ENCODE data around the gene ATXN1.

The ATXN1 gene

DNA sequence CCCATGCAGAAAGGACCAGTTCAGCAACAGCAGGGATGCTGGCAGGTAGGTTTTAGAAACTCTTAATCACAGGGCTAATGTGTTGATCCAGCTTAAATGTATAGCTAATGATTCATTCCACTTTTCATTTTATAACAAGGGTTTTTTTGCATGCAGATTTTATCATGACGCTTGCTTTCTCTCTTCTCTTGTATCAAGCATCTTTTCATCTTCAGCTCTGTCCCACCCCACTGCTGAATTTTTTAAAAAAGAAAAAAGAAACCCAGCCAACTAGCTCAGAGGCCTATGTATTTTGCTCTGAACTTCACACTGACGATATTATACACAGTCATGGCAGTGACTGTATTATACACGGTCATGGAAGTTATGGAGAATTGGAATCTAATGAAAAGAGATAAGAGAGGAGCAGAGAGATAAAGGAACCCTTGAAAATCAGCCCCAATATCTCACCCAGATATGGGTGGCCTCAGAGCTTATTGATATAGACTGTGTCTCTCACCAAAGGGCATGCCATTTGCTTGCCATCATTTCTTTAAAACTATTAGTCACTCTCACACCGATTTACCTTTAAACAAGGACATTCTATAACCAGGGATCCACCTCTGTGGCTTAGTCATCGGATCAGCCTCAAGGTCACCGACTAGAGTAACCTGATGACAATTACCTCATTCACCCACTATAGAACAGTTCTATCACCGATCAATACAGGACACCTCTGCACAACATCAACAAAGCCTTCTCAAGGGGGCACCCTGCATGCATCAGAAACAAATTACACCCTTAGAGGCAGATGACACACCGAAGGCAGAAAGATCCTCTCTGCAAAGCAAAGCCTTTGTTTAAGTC is 222.0 kb downstream of the ATXN1 start:
- no peak for DNase-seq (ENCODE audit: low read depth, low spot score)
- no peaks in the 10 kb centered on the region for H3K4me1 ChIP-seq (ENCODE audit: control insufficient read depth, insufficient read depth, low read length)
- WGBS (ENCODE audit: insufficient coverage, insufficient read length): no CpG with 5 or more reads among the region's 8 CpGs
- H3K36me3 ChIP-seq (ENCODE audit: control insufficient read depth, insufficient read depth, low read length): no peaks in the 10 kb centered on the region
- no peaks in the 10 kb centered on the region for H3K9me3 ChIP-seq (ENCODE audit: control insufficient read depth, insufficient read depth, low read length)
- H3K4me3 ChIP-seq (ENCODE audit: low read length): no peak overlapping the region
- H3K27me3 ChIP-seq (ENCODE audit: control insufficient read depth, insufficient read depth, low read length): no peaks in the 10 kb centered on the region
- H3K27ac ChIP-seq (ENCODE audit: low read length): no peak overlapping the region

DNA sequence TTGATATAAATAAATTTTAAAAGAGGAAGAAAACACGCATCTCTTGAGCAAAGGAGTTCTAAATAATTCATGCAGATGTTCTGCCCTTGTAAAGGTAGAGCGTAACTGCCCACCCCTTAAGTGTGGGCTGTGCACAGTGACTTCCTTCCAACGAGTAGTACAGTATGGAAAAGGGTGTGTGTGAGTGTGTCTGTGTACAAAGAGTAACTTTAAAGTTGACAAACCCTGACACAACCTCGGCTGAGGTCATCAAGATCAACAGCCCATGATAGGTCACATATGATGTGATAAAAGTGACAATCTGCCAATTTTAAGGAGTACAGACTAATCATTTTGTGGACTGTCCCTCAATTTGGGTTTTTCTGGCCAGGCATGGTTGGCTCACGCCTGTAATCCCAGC is 225.7 kb downstream of the ATXN1 start:
- no peak for DNase-seq (ENCODE audit: low read depth, low spot score)
- Histone ChIP-seq H3K4me3 (ENCODE audit: low read length) (no peak overlapping the region), H3K27ac (ENCODE audit: low read length) (no peak overlapping the region), H3K36me3 (ENCODE audit: control insufficient read depth, insufficient read depth, low read length) (no peaks in the 10 kb centered on the region), H3K4me1 (ENCODE audit: control insufficient read depth, insufficient read depth, low read length) (no peaks in the 10 kb centered on the region), H3K27me3 (ENCODE audit: control insufficient read depth, insufficient read depth, low read length) (no peaks in the 10 kb centered on the region), H3K9me3 (ENCODE audit: control insufficient read depth, insufficient read depth, low read length) (no peaks in the 10 kb centered on the region)
- no CpG with 5 or more reads among the region's 5 CpGs for WGBS (ENCODE audit: insufficient coverage, insufficient read length)

DNA sequence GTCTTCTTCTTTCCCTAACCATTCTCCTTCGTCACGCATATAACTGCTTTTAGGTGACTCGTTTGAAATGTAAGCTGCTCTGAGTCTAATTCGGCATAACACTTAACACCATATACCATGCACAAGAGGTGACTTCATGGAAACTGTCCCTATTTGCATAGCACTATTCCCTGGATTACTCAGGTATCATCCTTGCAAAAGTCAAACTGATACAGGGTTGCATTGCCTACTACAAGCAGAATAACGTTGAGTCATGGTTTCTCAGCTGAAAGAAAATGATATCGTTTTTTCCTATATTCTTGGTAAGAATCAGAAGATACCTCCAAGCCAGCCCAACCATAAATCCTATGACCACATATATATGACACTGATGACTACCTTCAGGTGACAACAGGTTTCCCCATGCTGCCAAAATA is 227.5 kb downstream of the ATXN1 start:
- no CpG with 5 or more reads among the region's 6 CpGs for WGBS (ENCODE audit: insufficient coverage, insufficient read length)
- Histone ChIP-seq H3K4me3 (ENCODE audit: low read length) (no peak overlapping the region), H3K36me3 (ENCODE audit: control insufficient read depth, insufficient read depth, low read length) (no peaks in the 10 kb centered on the region), H3K9me3 (ENCODE audit: control insufficient read depth, insufficient read depth, low read length) (no peaks in the 10 kb centered on the region), H3K4me1 (ENCODE audit: control insufficient read depth, insufficient read depth, low read length) (no peaks in the 10 kb centered on the region), H3K27me3 (ENCODE audit: control insufficient read depth, insufficient read depth, low read length) (no peaks in the 10 kb centered on the region), H3K27ac (ENCODE audit: low read length) (no peak overlapping the region)
- no peak for DNase-seq (ENCODE audit: low read depth, low spot score)

DNA sequence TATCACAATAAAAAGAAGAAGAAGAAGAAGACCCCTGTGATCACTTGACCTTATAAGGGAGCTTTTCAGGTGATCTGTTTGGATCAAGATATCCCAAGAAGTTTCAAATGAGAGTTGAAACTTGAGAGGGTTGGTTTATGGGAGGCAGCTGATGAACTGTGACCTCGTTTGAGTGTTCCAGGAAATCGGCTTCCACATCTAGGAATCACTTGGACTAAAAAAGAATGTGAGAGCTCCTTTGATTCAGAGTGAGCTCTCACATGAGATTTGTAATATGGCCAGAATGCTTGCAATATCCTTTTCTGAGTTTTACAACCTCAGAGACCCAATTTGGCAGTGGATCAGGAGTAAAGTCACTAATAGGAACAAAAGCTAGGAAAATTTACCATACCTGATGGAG is 228.1 kb downstream of the ATXN1 start:
- no peaks in the 10 kb centered on the region for H3K36me3 ChIP-seq (ENCODE audit: control insufficient read depth, insufficient read depth, low read length)
- H3K4me3 ChIP-seq (ENCODE audit: low read length): no peak overlapping the region
- no peaks in the 10 kb centered on the region for H3K4me1 ChIP-seq (ENCODE audit: control insufficient read depth, insufficient read depth, low read length)
- DNase-seq (ENCODE audit: low read depth, low spot score): no peak
- no peaks in the 10 kb centered on the region for H3K27me3 ChIP-seq (ENCODE audit: control insufficient read depth, insufficient read depth, low read length)
- no peak overlapping the region for H3K27ac ChIP-seq (ENCODE audit: low read length)
- no CpG with 5 or more reads among the region's 2 CpGs for WGBS (ENCODE audit: insufficient coverage, insufficient read length)
- H3K9me3 ChIP-seq (ENCODE audit: control insufficient read depth, insufficient read depth, low read length): no peaks in the 10 kb centered on the region

DNA sequence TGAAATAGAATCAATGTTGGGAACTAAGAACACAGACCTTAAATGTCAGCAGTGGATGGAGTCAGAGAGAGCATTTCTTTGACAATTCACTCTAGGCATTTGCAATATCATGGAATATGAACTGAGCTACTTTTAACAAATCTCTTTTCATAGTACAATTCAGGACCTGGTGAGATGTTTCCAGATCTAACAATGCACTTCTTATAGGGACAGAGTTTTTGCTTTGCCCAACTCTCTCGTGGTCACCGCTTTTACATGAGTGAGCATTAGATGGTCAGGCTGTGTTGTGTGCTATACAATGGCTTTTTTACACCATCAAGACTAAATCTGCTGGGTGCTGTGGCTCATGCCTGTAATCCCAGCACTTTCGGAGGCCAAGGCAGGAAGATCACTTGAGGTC is 233.6 kb downstream of the ATXN1 start:
- no CpG with 5 or more reads among the region's 3 CpGs for WGBS (ENCODE audit: insufficient coverage, insufficient read length)
- H3K27ac ChIP-seq (ENCODE audit: low read length): no peak overlapping the region
- no peaks in the 10 kb centered on the region for H3K36me3 ChIP-seq (ENCODE audit: control insufficient read depth, insufficient read depth, low read length)
- no peak overlapping the region for H3K4me3 ChIP-seq (ENCODE audit: low read length)
- DNase-seq (ENCODE audit: low read depth, low spot score): no peak
- H3K27me3 ChIP-seq (ENCODE audit: control insufficient read depth, insufficient read depth, low read length): no peaks in the 10 kb centered on the region
- H3K9me3 ChIP-seq (ENCODE audit: control insufficient read depth, insufficient read depth, low read length): no peaks in the 10 kb centered on the region
- H3K4me1 ChIP-seq (ENCODE audit: control insufficient read depth, insufficient read depth, low read length): no peaks in the 10 kb centered on the region

DNA sequence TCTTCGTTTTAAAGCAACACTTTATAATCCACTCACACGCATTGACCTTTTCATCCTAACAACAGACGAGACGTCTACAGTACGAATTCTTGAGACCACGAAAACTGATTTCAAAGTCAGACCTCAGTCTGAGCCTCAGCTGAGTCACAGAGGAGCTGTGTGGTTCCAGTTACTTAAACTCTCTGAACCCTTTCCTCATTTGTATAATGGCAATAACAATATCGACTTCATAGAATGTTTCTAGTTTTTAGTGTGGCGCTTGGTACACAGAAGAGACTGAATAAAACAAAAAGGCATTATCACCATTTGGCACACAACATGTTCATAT is 236.9 kb downstream of the ATXN1 start:
- Histone ChIP-seq H3K4me1 (ENCODE audit: control insufficient read depth, insufficient read depth, low read length) (no peaks in the 10 kb centered on the region), H3K27me3 (ENCODE audit: control insufficient read depth, insufficient read depth, low read length) (no peaks in the 10 kb centered on the region), H3K4me3 (ENCODE audit: low read length) (no peak overlapping the region), H3K27ac (ENCODE audit: low read length) (no peak overlapping the region), H3K36me3 (ENCODE audit: control insufficient read depth, insufficient read depth, low read length) (no peaks in the 10 kb centered on the region), H3K9me3 (ENCODE audit: control insufficient read depth, insufficient read depth, low read length) (no peaks in the 10 kb centered on the region)
- DNase-seq (ENCODE audit: low read depth, low spot score): no peak
- no CpG with 5 or more reads among the region's 8 CpGs for WGBS (ENCODE audit: insufficient coverage, insufficient read length)

DNA sequence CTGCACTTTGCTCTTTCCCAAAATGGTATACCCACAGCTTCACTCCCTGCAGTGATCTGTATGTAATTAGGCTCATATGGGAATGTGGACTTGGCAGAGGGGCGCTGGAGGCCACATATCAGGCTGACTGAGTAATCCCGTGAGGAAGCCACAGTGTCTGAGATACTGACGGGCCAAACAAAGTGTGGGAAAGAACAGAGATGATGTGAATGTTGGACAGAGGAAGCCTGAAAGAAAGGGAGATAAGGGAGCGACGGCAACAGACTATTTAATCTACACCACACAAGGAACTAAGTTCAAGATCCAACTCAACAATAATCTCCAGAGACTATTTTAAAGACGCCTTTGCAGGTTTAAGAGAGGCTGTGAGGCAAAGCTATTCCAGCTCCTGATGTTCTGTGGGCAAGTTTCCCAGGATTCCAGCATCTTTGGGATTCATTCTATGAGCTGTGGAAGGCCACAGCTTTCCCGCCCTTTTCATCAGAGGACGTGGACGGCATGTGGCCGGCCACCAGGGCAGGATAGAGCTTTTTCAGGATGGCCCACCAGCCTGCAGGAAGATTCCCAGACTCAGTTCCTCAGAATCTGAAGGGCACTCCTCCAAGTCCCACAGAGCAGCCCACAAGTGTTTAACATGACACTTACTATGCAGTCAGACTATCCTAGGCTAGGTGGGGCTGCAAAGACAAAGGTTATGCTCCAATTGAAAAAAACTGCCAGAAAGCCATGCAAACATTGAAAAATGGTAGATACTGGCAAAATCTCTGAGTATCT is 237.5 kb downstream of the ATXN1 start:
- H3K4me1 ChIP-seq (ENCODE audit: control insufficient read depth, insufficient read depth, low read length): no peaks in the 10 kb centered on the region
- no peaks in the 10 kb centered on the region for H3K27me3 ChIP-seq (ENCODE audit: control insufficient read depth, insufficient read depth, low read length)
- no CpG with 5 or more reads among the region's 10 CpGs for WGBS (ENCODE audit: insufficient coverage, insufficient read length)
- H3K4me3 ChIP-seq (ENCODE audit: low read length): no peak overlapping the region
- H3K27ac ChIP-seq (ENCODE audit: low read length): no peak overlapping the region
- H3K36me3 ChIP-seq (ENCODE audit: control insufficient read depth, insufficient read depth, low read length): no peaks in the 10 kb centered on the region
- DNase-seq (ENCODE audit: low read depth, low spot score): no peak
- H3K9me3 ChIP-seq (ENCODE audit: control insufficient read depth, insufficient read depth, low read length): no peaks in the 10 kb centered on the region

DNA sequence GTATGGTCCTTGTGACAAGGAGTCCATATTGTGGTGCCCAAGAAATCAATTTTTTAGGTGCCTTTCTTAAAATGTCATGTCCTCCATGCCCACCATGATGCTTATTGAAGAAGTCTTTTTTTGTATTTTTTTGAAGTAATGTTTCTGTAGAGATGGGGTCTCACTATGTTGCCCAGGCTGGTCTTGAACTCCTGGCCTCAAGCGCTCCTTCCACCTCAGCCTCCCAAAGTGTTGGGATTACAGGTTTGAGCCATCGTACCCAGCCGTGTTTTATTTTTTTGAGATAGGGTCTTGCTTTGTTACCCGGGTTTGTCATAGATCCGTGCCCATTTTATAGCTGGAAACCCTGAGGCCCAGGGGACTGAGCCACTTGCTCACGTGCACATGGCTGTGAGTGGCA is 238.3 kb downstream of the ATXN1 start:
- no CpG with 5 or more reads among the region's 6 CpGs for whole genome bisulfite sequencing (ENCODE audit: insufficient coverage, insufficient read length)
- H3K9me3 ChIP-seq (ENCODE audit: control insufficient read depth, insufficient read depth, low read length): no peaks in the 10 kb centered on the region
- H3K4me1 ChIP-seq (ENCODE audit: control insufficient read depth, insufficient read depth, low read length): no peaks in the 10 kb centered on the region
- no peak overlapping the region for H3K27ac ChIP-seq (ENCODE audit: low read length)
- H3K27me3 ChIP-seq (ENCODE audit: control insufficient read depth, insufficient read depth, low read length): no peaks in the 10 kb centered on the region
- no peaks in the 10 kb centered on the region for H3K36me3 ChIP-seq (ENCODE audit: control insufficient read depth, insufficient read depth, low read length)
- no peak for DNase-seq (ENCODE audit: low read depth, low spot score)
- no peak overlapping the region for H3K4me3 ChIP-seq (ENCODE audit: low read length)

DNA sequence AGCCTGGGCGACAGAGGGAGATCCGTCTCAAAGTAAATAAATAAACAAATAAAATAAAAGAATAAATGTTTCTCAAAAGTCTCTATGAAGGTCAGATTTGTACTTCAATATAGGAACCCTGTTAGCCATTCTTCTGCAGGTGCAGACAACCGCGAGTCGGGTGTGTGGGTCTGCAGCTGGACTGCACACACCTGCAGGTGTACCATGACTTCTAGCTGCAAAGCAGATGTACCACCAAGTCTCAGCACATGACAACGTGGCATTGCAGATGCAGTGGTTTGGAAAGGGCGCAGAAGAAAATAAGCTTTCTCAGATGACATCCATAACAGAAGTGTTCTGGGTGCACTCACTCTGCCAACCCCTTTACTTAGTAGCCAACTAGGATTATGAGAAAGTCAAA is 239.7 kb downstream of the ATXN1 start:
- no peaks in the 10 kb centered on the region for H3K36me3 ChIP-seq (ENCODE audit: control insufficient read depth, insufficient read depth, low read length)
- no peaks in the 10 kb centered on the region for H3K9me3 ChIP-seq (ENCODE audit: control insufficient read depth, insufficient read depth, low read length)
- no peak overlapping the region for H3K27ac ChIP-seq (ENCODE audit: low read length)
- no peaks in the 10 kb centered on the region for H3K4me1 ChIP-seq (ENCODE audit: control insufficient read depth, insufficient read depth, low read length)
- no peaks in the 10 kb centered on the region for H3K27me3 ChIP-seq (ENCODE audit: control insufficient read depth, insufficient read depth, low read length)
- no peak for DNase-seq (ENCODE audit: low read depth, low spot score)
- no peak overlapping the region for H3K4me3 ChIP-seq (ENCODE audit: low read length)
- no CpG with 5 or more reads among the region's 7 CpGs for WGBS (ENCODE audit: insufficient coverage, insufficient read length)

DNA sequence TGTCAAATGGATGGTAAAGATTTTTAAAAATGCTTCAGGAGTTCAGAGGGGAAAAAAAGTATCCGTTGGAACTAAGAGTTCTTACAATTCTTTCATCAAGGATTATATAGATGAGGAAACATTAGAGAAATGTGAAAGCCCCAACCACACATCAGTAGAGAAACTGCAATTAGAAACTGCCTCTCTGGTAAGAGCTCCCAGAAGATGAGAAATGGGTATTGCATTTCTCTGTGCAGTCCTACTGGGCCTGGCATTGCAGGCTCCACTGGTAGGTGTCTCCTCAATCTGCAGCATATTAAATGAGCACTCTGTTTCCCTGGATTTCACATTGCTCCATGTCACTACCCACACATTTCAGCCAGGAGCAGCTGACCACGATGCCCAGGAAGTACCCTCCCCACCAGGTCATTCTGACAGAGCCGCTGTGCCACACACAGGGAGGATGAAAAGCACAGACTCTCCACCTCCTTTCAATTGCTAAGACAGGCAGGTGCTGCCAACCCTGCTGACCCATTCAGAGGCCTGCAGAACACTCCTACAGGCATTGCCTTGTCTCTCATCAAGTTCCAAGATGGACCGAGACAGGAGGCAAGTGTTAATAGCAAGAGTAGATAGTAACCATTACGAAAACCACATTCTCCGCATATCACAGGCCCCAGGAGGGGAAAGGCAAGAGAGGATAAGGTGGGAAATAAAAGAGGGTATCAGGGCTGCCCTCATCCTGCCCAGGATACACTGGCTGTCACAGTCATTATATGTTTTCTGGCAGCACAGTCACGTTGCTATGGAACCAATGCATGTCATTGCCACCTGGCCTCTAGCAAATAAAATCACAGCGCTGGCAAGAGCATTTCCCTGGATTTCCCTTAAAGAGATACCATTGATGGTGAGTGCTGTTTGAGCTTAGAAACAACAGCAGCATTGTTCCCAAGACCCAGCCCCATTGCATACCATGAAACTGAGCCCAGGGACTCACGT is 241.7 kb downstream of the ATXN1 start:
- WGBS (ENCODE audit: insufficient coverage, insufficient read length): no CpG with 5 or more reads among the region's 9 CpGs
- no peaks in the 10 kb centered on the region for H3K9me3 ChIP-seq (ENCODE audit: control insufficient read depth, insufficient read depth, low read length)
- H3K36me3 ChIP-seq (ENCODE audit: control insufficient read depth, insufficient read depth, low read length): no peaks in the 10 kb centered on the region
- no peaks in the 10 kb centered on the region for H3K27me3 ChIP-seq (ENCODE audit: control insufficient read depth, insufficient read depth, low read length)
- no peak overlapping the region for H3K27ac ChIP-seq (ENCODE audit: low read length)
- no peak overlapping the region for H3K4me3 ChIP-seq (ENCODE audit: low read length)
- no peaks in the 10 kb centered on the region for H3K4me1 ChIP-seq (ENCODE audit: control insufficient read depth, insufficient read depth, low read length)
- DNase-seq (ENCODE audit: low read depth, low spot score): no peak
